Measurements from ENCODE around the gene NISCH.

The NISCH gene

GRCh38 chr3:52434491-52435115, 20.8 kb upstream of the NISCH start:
- TF ChIP-seq CTCF (IDR thresholded peaks at IDR 0.05; ENCODE audit: control insufficient read depth, insufficient read depth, low read depth, low read length, missing control alignments): no peak
- no peak overlapping the region for H3K4me3 ChIP-seq (ENCODE audit: control insufficient read depth, low read depth, low read length)
- no peak for DNase-seq (ENCODE audit: low read depth)

- no peak overlapping the region for H3K4me3 ChIP-seq (ENCODE audit: control insufficient read depth, low read depth, low read length)
- DNase-seq (ENCODE audit: low read depth): no peak
- TF ChIP-seq CTCF (IDR thresholded peaks at IDR 0.05; ENCODE audit: control insufficient read depth, insufficient read depth, low read depth, low read length, missing control alignments): no peak
Observed at GRCh38 chr3:52435246-52436101, 19.9 kb upstream of the NISCH start.

- no peak for TF ChIP-seq CTCF (IDR thresholded peaks at IDR 0.05; ENCODE audit: control insufficient read depth, insufficient read depth, low read depth, low read length, missing control alignments)
- H3K4me3 ChIP-seq (ENCODE audit: control insufficient read depth, low read depth, low read length): no peak overlapping the region
- DNase-seq (ENCODE audit: low read depth): no peak
Observed at GRCh38 chr3:52436500-52437149, 18.8 kb upstream of the NISCH start.

- no peak overlapping the region for H3K4me3 ChIP-seq (ENCODE audit: control insufficient read depth, low read depth, low read length)
- no peak for TF ChIP-seq CTCF (IDR thresholded peaks at IDR 0.05; ENCODE audit: control insufficient read depth, insufficient read depth, low read depth, low read length, missing control alignments)
- DNase-seq (ENCODE audit: low read depth): no peak
Observed at GRCh38 chr3:52437326-52438103, 17.9 kb upstream of the NISCH start.

- TF ChIP-seq CTCF (IDR thresholded peaks at IDR 0.05; ENCODE audit: control insufficient read depth, insufficient read depth, low read depth, low read length, missing control alignments): no peak
- no peak overlapping the region for H3K4me3 ChIP-seq (ENCODE audit: control insufficient read depth, low read depth, low read length)
- no peak for DNase-seq (ENCODE audit: low read depth)
Observed at GRCh38 chr3:52438104-52438376, 17.4 kb upstream of the NISCH start.

All from AG09309 (cell line).